Ishikawa (cell line): Measurements from ENCODE around the gene OCSTAMP.

Experiments
- CEBPB ChIP-seq: IDR thresholded peaks from 2 replicates; pipeline ENCODE4 v1.6.1; 2012
- CREB1 ChIP-seq: IDR thresholded peaks from 2 replicates; pipeline ENCODE4 v1.6.1; 2012; ENCODE audit warnings: low read depth
- EGR1 ChIP-seq: IDR thresholded peaks from 2 replicates; pipeline ENCODE4 v1.6.1; 2012
- EP300 ChIP-seq: IDR thresholded peaks from 2 replicates; pipeline ENCODE4 v1.6.1; 2012; ENCODE audit warnings: borderline replicate concordance
- FOXM1 ChIP-seq: IDR thresholded peaks from 2 replicates; pipeline ENCODE4 v1.6.1; 2012; ENCODE audit warnings: low read depth, borderline replicate concordance
- MAX ChIP-seq: IDR thresholded peaks from 2 replicates; pipeline ENCODE4 v1.6.1; 2012
- NFIC ChIP-seq: IDR thresholded peaks from 2 replicates; pipeline ENCODE4 v1.6.1; 2012
- RAD21 ChIP-seq: IDR thresholded peaks from 2 replicates; pipeline ENCODE4 v1.6.1; 2012; ENCODE audit warnings: low read depth
- REST ChIP-seq: IDR thresholded peaks from 2 replicates; pipeline ENCODE4 v1.6.1; 2012; ENCODE audit warnings: low read depth, mild to moderate bottlenecking
- TAF1 ChIP-seq: IDR thresholded peaks from 2 replicates; pipeline ENCODE4 v1.6.1; 2012; ENCODE audit warnings: low read depth, mild to moderate bottlenecking
- TEAD4 ChIP-seq: IDR thresholded peaks from 2 replicates; pipeline ENCODE4 v1.6.1; 2012
- YY1 ChIP-seq: IDR thresholded peaks from 2 replicates; pipeline ENCODE4 v1.6.1; 2012; ENCODE audit warnings: low read depth
- ZBTB7A ChIP-seq: IDR thresholded peaks from 2 replicates; pipeline ENCODE4 v1.6.1; 2012; ENCODE audit warnings: low read depth

GRCh38 chr20:46594725-46595124, 44.3 kb upstream of the OCSTAMP start:
- TF ChIP-seq EP300 (no peak), RAD21 (no peak), TAF1 (no peak), CREB1 (no peak), REST (no peak), EGR1 (no peak), MAX (no peak), CEBPB (no peak), ZBTB7A (no peak), FOXM1 (no peak), YY1 (no peak), TEAD4 (no peak), NFIC (no peak)
